SK-N-SH treated with all-trans-retinoic acid at 6 μM for 48 hours (cell line): ENCODE data around the gene RAB11B.
A peak's percentile ranks its signal among the peaks of the same experiment; 100 is the strongest.
"Not testable (repeated sequence)": the region's sequence is repeated elsewhere in the genome, so short reads cannot be mapped to it uniquely, and the experiment has no call there.

Experiments
- ATAC-seq: fragments of 200-7000 bp; cut with Tn5 transposase; 3 replicates; pipeline ENCODE4 v1.9.1; 2020; ENCODE audit warnings: mild to moderate bottlenecking, moderate library complexity
- ARNTL ChIP-seq: fragments of 450-650 bp; formaldehyde crosslinking; IDR thresholded peaks from 2 replicates; pipeline ENCODE4 v1.5.0; 2020; ENCODE audit warnings: low read depth, mild to moderate bottlenecking, moderate library complexity, borderline replicate concordance
- BACH2 ChIP-seq: fragments of 250-450 bp; sonication (Bioruptor Pico); IDR thresholded peaks from 2 replicates; pipeline ENCODE4 v1.9.0; 2021; ENCODE audit warnings: mild to moderate bottlenecking, borderline replicate concordance
- CSDC2 ChIP-seq: fragments of 250-450 bp; sonication (Bioruptor Pico); IDR thresholded peaks from 2 replicates; pipeline ENCODE4 v1.5.0; 2020; ENCODE audit warnings: mild to moderate bottlenecking, moderate library complexity
- ESRRG ChIP-seq: fragments of 250-450 bp; sonication (Bioruptor Pico); IDR thresholded peaks from 2 replicates; pipeline ENCODE4 v1.6.1; 2021; ENCODE audit warnings: mild to moderate bottlenecking
- GLIS3 ChIP-seq: fragments of 250-450 bp; sonication (Bioruptor Pico); IDR thresholded peaks from 2 replicates; pipeline ENCODE4 v1.5.0; 2020; ENCODE audit warnings: mild to moderate bottlenecking, moderate library complexity
- ISL1 ChIP-seq: fragments of 250-450 bp; sonication (Bioruptor Pico); IDR thresholded peaks from 2 replicates; pipeline ENCODE4 v2.1.2; 2022; ENCODE audit warnings: mild to moderate bottlenecking, moderate library complexity
- OSR1 ChIP-seq: fragments of 250-450 bp; sonication (Bioruptor Pico); IDR thresholded peaks from 2 replicates; pipeline ENCODE4 v1.8.0; 2022; ENCODE audit warnings: moderate library complexity, mild to moderate bottlenecking, inconsistent platforms
- PPARA ChIP-seq: fragments of 250-450 bp; sonication (Bioruptor Pico); IDR thresholded peaks from 2 replicates; pipeline ENCODE4 v1.5.0; 2020; ENCODE audit warnings: mild to moderate bottlenecking, borderline replicate concordance
- RARB ChIP-seq: fragments of 250-450 bp; sonication (Bioruptor Pico); IDR thresholded peaks from 2 replicates; pipeline ENCODE4 v1.8.0; 2021; ENCODE audit warnings: mild to moderate bottlenecking, moderate library complexity
- SNAI2 ChIP-seq: fragments of 250-450 bp; sonication (Bioruptor Pico); IDR thresholded peaks from 2 replicates; pipeline ENCODE4 v1.5.0; 2020; ENCODE audit warnings: mild to moderate bottlenecking, moderate library complexity
- TOX ChIP-seq: fragments of 250-450 bp; sonication (Bioruptor Pico); IDR thresholded peaks from 2 replicates; pipeline ENCODE4 v1.8.0; 2021; ENCODE audit warnings: mild to moderate bottlenecking, moderate library complexity, borderline replicate concordance
- TSHZ2 ChIP-seq: fragments of 250-450 bp; sonication (Bioruptor Pico); IDR thresholded peaks from 2 replicates; pipeline ENCODE4 v1.5.0; 2020; ENCODE audit warnings: mild to moderate bottlenecking, moderate library complexity
- ZC3H10 ChIP-seq: fragments of 250-450 bp; sonication (Bioruptor Pico); IDR thresholded peaks from 2 replicates; pipeline ENCODE4 v1.5.1; 2021; ENCODE audit warnings: mild to moderate bottlenecking, moderate library complexity
- ZFP3 ChIP-seq: fragments of 250-450 bp; sonication (Bioruptor Pico); IDR thresholded peaks from 2 replicates; pipeline ENCODE4 v1.5.0; 2020; ENCODE audit warnings: mild to moderate bottlenecking, moderate library complexity
- ZFP30 ChIP-seq: fragments of 450-650 bp; formaldehyde crosslinking; IDR thresholded peaks from 2 replicates; pipeline ENCODE4 v1.5.0; 2022; ENCODE audit warnings: mild to moderate bottlenecking, moderate library complexity
- ZNF565 ChIP-seq: fragments of 450-650 bp; formaldehyde crosslinking; conservative IDR thresholded peaks from 2 replicates; pipeline ENCODE4 v1.5.0; 2020; ENCODE audit warnings: low read depth, mild to moderate bottlenecking, moderate library complexity
- ZNF70 ChIP-seq: fragments of 450-650 bp; formaldehyde crosslinking; IDR thresholded peaks from 2 replicates; pipeline ENCODE4 v1.5.0; 2020; ENCODE audit warnings: mild to moderate bottlenecking, moderate library complexity
- ZNF8 ChIP-seq: fragments of 450-650 bp; formaldehyde crosslinking; IDR thresholded peaks from 2 replicates; pipeline ENCODE4 v1.5.0; 2020; ENCODE audit warnings: mild to moderate bottlenecking, moderate library complexity
- TF ChIP-seq, protein P1 (sequence below): fragments of 250-450 bp; sonication (Bioruptor Pico); IDR thresholded peaks from 2 replicates; pipeline ENCODE4 v1.8.0; 2020; ENCODE audit warnings: mild to moderate bottlenecking, moderate library complexity, borderline replicate concordance
- TF ChIP-seq, protein P2 (sequence below): fragments of 250-450 bp; sonication (Bioruptor Pico); IDR thresholded peaks from 2 replicates; pipeline ENCODE4 v1.5.1; 2020; ENCODE audit warnings: low read depth, mild to moderate bottlenecking, moderate library complexity

The RAB11B gene

GRCh38 chr19:8389891-8390616 lies at the start of gene RAB11B:
Gene RAB11B (plus strand): TSS chr19:8390360. CDS start chr19:8390417, 57 bp downstream.
- TF ChIP-seq ESRRG (peak; percentile 23; the same call in 1 of the 2 replicates), ZNF70 (CRISPR knock-in tag) (no peak), ZNF565 (CRISPR knock-in tag) (0 out of 2 replicates have a peak, but pooled peaks have one; percentile 52), SNAI2 (CRISPR knock-in tag) (no peak; the same call in none of the 2 replicates), CSDC2 (CRISPR knock-in tag) (peak; percentile 98), OSR1 (CRISPR knock-in tag) (no peak), TOX (CRISPR knock-in tag) (no peak), ZFP3 (CRISPR knock-in tag) (peak; percentile 71; the same call in 1 of the 2 replicates), PPARA (CRISPR knock-in tag) (peak; percentile 95; the same call in 1 of the 2 replicates), ARNTL (CRISPR knock-in tag) (no peak), ZC3H10 (CRISPR knock-in tag) (no peak), GLIS3 (no peak), TSHZ2 (CRISPR knock-in tag) (peak; percentile 95), BACH2 (peak; percentile 89; the same call in 1 of the 2 replicates)
- TF ChIP-seq, protein P1, sequence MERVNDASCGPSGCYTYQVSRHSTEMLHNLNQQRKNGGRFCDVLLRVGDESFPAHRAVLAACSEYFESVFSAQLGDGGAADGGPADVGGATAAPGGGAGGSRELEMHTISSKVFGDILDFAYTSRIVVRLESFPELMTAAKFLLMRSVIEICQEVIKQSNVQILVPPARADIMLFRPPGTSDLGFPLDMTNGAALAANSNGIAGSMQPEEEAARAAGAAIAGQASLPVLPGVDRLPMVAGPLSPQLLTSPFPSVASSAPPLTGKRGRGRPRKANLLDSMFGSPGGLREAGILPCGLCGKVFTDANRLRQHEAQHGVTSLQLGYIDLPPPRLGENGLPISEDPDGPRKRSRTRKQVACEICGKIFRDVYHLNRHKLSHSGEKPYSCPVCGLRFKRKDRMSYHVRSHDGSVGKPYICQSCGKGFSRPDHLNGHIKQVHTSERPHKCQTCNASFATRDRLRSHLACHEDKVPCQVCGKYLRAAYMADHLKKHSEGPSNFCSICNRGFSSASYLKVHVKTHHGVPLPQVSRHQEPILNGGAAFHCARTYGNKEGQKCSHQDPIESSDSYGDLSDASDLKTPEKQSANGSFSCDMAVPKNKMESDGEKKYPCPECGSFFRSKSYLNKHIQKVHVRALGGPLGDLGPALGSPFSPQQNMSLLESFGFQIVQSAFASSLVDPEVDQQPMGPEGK (CRISPR knock-in tag), result no peak
- TF ChIP-seq, protein P2, sequence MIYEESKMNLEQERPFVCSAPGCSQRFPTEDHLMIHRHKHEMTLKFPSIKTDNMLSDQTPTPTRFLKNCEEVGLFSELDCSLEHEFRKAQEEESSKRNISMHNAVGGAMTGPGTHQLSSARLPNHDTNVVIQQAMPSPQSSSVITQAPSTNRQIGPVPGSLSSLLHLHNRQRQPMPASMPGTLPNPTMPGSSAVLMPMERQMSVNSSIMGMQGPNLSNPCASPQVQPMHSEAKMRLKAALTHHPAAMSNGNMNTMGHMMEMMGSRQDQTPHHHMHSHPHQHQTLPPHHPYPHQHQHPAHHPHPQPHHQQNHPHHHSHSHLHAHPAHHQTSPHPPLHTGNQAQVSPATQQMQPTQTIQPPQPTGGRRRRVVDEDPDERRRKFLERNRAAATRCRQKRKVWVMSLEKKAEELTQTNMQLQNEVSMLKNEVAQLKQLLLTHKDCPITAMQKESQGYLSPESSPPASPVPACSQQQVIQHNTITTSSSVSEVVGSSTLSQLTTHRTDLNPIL (CRISPR knock-in tag), result peak; percentile 94
- peak; percentile 98 for ATAC-seq

- not testable (repeated sequence) for ATAC-seq
These were observed 48.7 kb upstream of the RAB11B start for GRCh38 chr19:8341504-8341903.

GRCh38 chr19:8342316-8342683 lies 47.9 kb upstream of the RAB11B start:
- peak; percentile 9 for ATAC-seq
- TF ChIP-seq, protein P2 (CRISPR knock-in tag), result no peak
- no peak for TF ChIP-seq ZFP3 (CRISPR knock-in tag)
- no peak for TF ChIP-seq ARNTL (CRISPR knock-in tag)
- no peak for TF ChIP-seq ZNF8 (CRISPR knock-in tag)
- TF ChIP-seq BACH2, result no peak
- TF ChIP-seq ZFP30 (CRISPR knock-in tag), result no peak
- no peak for TF ChIP-seq ISL1 (CRISPR knock-in tag)
- no peak for TF ChIP-seq ESRRG
- no peak for TF ChIP-seq ZNF70 (CRISPR knock-in tag)
- no peak for TF ChIP-seq RARB (CRISPR knock-in tag)
- TF ChIP-seq GLIS3, result no peak

- ATAC-seq, result peak; percentile 99
- TF ChIP-seq ZFP30 (CRISPR knock-in tag) (no peak), ZNF8 (CRISPR knock-in tag) (no peak), ZNF565 (CRISPR knock-in tag) (no peak), CSDC2 (CRISPR knock-in tag) (no peak), GLIS3 (no peak), TSHZ2 (CRISPR knock-in tag) (no peak), BACH2 (no peak)
- TF ChIP-seq, protein P1 (CRISPR knock-in tag), result no peak
These were observed 47.3 kb upstream of the RAB11B start, which contains the start of gene KANK3 for GRCh38 chr19:8342684-8343482. Gene KANK3 (minus strand): TSS chr19:8343262. CDS start chr19:8337828, 5,434 bp downstream.
